Stimulated activated naive CD8-positive, alpha-beta T cell treated with anti-CD3 and anti-CD28 coated beads, Interleukin-15, Interleukin-2, amounts not matched to agents 100 U/mL and 50 U/mL, for 24 hours (primary cell): ENCODE data around the gene PVALB.
A peak's percentile ranks its signal among the peaks of the same experiment; 100 is the strongest.

Experiments used
- ATAC-seq: fragments of 150-1000 bp; cut with Tn5 transposase; one replicate; pipeline ENCODE4 v1.10.0; 2021
- DNase-seq: peaks from one replicate; pipeline ENCODE4 v3.0.0; 2021

The PVALB gene

GRCh38 chr22:36846271-36846670, 29.4 kb upstream of the PVALB start:
- ATAC-seq: no peak
- DNase-seq: no peak

DNA sequence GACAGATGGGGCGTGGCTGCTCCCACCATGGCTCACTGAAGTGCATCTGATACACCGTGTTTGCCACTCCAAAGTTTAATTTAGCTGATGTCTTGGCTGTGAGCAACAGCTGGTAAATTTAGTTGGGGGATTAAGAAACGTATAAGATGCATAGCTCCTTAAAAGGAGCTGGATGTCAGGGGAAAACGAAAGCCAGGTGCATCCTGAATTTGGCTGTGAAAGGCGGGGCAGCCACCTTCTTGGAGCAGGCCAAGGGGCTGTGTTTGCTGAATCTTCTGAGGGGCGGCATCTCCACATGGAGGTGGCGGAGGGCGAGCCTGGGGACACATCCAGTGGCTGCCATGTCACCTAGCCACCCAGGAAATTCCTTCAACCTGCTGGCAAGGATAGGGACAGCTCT, 23.3 kb upstream of the PVALB start:
- no peak for DNase-seq
- ATAC-seq: no peak

GRCh38 chr22:36839356-36840073, 22.7 kb upstream of the PVALB start:
- DNase-seq (no peak), ATAC-seq (peak; percentile 23)

- ATAC-seq (no peak), DNase-seq (no peak)
These were observed 21.5 kb upstream of the PVALB start for GRCh38 chr22:36838119-36839030.

- DNase-seq (no peak), ATAC-seq (no peak)
These were observed 19.1 kb upstream of the PVALB start for GRCh38 chr22:36835903-36836302.

- DNase-seq (no peak), ATAC-seq (no peak)
These were observed 16.2 kb upstream of the PVALB start for GRCh38 chr22:36833073-36833472.

- ATAC-seq (no peak), DNase-seq (no peak)
These were observed 14.9 kb upstream of the PVALB start for GRCh38 chr22:36831717-36832116.

DNA sequence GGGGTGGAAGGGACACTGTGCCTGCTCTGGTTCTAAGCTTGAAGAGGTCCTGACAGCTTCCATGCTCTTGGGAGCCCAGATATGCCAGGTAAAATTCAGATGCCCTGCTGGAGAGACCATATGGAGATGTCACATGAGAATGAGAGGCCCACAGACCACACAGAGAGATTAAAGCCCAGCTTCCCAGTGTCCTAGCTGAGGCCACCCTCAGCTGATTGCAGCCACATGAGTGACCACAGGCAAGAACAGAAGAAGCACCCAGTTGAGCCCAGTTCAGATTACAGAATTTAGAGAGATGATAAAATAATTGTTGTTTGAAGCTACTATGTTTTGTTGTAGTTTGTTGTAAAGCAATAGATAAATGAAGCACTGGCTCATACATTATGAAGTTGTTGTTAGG, 14.4 kb upstream of the PVALB start:
- no peak for DNase-seq
- no peak for ATAC-seq

DNA sequence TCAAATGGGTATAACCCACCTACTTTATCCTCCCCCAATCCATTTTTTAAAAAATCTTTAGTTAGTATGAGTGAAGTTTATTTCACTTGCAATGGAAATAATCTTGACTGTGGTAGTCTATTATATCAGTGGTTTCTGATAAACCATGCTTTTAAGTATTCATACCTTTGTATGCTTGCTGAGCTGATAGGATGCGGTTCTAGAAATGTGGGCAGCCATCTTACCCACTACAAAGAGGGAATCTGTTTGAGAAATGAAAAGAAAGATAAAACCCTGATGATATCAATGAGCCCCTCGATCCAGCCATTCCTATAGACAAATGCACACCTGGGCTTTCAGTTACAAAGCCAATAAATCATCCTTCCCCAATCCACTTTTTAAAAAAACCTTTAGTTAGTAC, 13.8 kb upstream of the PVALB start:
- ATAC-seq (no peak), DNase-seq (no peak)

- ATAC-seq (no peak), DNase-seq (no peak)
These were observed 12.7 kb upstream of the PVALB start for GRCh38 chr22:36829370-36830002.

DNA sequence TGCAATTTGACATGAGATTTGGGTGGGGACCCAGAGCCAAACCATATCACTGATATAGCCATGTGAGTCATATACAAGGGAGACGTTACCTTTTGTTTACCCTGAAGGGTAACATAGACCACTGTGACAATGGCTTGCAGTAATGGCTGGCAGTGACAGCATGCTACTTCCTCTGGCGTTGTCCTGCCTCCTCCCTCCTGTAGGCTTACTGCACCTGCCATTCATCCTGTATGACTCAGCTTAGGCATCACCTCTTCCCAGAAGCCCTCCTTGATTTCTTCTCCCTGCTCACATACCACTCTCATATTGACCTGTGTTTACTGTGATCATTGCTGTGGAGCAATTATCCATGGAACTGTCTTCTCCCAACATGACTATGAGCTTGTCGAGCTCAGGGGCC, 12.0 kb upstream of the PVALB start:
- no peak for ATAC-seq
- DNase-seq: no peak

DNA sequence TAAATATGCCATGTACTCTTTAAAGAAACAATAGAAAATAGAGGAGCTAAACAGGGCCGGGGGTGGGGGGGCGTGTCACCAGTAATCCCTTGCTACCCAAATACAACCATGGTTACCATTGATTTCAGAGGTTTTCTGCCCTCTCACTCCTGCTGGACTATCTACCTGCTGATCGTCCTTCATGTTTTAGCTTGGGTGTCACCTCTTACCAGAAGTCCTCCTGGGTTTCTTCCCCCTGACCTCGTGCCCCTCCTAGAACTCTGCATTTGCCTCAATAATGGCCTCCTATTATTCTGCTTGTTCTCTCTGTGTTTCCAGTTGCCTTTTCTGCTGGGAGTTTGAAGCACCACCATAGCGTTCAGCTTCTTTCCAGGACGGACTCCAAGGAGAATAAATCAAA, 9.4 kb upstream of the PVALB start:
- DNase-seq: no peak
- no peak for ATAC-seq

DNA sequence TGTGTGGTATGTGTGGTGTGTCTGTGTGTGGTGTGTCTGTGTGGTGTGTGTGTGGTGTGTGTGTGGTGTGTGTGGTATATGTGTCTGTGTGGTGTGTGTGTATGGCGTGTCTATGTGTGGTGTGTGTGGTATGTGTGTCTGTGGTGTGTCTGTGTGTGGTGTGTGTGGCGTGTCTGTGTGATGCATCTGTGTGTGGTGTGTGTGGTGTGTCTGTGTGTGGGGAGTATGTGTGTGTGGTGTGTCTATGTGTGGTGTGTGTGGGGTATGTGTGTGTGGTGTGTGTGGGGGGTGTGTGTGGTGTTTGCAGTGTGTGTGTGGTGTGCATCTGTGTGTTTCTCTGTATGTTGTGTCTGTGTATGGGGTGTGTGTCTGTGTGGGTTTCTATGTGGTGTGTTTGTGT, 7.8 kb upstream of the PVALB start:
- no peak for DNase-seq
- ATAC-seq: no peak

DNA sequence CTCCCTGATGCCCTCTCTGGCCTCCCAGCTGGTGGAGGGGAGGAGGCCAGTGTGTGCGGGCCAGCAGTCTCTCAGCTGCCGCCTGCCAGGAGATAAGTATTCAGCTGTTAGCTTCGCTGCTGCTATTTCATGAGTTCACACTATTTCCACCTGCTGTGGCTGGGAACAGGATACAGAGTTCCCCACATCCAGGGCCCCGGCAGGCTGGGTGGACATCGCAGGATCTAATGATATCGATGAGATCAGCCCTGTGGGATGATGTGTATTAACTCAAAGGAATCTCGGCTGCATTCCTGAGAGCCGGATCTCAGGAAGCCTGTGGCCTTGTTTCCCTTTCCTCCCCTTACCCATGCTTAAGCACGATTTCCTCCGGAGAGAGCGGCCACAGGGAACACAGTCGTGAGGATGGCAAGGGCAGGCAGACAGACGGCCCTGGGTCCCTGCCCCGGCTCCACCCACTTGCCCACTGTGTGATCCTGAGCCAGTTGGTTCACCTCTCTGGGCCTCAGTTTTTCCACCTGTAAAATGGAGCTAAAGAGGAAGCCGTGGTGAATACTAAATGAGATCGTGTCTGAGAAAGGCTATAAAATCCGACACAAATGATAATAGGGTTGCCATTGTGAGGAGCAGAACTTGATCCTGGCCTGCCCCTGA, 6.5 kb upstream of the PVALB start:
- DNase-seq (no peak), ATAC-seq (no peak)

DNA sequence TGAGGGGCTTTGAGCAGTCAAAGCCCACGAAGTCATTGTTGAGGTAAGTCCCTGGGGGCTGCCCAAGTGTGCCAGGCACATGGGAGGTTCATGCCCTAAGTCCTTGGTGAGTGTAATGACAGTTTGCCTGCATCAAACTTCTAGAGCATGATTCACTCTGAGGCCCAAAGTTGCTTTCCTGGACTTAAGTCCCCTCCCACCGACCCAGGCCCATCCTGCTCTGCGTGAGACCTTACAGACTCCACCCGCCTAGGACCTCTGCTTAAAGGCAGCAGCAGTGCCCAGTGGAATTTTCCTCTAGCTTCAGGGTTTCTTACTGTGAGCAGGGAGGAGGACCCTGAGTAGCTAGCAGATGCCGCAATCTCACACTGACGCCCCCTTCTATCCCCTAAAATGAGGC, 5.7 kb upstream of the PVALB start:
- no peak for ATAC-seq

GRCh38 chr22:36819112-36819511, 2.3 kb upstream of the PVALB start:
- no peak for DNase-seq
- no peak for ATAC-seq

More for the DNA sequence above, 5.7 kb upstream of the PVALB start:
- no peak for DNase-seq

DNA sequence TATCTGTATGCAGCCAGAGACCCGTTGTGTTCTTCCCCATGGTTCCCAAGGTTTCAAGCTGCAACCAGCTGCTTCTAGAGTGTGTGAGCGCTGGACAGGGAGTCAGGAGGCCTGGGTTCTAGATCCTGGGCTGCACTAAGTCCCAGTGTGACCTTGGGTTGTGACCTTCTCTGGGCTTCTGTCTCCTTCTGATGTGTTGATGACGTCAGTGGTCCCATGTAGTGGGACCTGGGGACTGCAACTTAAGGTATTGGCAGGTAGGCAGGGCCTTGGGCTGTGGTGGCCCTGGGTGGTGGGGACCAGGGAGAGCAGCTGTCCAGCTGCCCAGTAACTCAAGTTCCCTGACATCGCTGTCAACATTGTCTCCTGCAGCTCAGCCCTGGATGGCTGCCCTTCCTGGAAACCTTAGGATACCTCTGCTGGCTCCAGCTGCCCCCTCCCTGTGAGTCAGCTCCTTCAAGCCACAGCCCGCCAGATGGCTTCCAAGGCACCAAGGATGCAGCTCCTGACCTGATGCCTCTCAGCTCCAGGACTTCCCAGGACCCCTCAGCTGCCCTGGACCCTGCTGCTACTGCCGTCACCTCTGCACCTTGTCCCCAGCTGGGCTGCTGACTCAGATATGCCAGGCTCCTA, 1.3 kb upstream of the PVALB start:
- ATAC-seq (no peak), DNase-seq (no peak)

DNA sequence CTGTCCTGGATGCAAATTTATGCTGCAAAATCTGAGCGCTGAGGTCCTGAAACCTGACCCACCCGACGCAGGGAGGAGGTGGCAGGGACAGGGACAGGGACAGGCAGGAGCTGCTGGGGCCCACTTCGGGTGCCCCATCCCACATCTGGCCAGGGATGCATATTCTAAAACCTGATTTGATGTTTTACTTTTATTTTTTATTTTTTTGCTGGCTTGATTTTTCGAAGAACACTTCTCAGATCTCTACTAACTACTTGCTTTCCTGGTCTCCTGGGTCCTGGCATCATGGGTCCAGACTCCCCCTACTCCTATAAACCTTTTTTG, 652 bp upstream of the PVALB start:
- DNase-seq (no peak), ATAC-seq (no peak)

DNA sequence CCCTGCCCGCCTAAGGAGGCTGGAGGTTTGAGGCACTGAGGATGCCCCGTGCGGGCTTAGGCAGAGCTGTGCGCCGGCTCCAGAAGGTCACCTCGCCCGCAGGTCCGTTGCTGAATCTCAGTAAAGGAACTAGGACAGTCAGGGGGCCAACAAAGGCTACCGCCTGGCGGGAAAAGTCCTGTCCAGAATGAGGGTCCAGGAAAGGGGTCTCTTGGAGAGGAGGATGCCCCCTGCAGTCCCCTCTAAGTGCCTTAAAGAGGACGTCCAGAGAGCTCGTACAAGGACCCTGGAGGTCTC, 548 bp downstream of the PVALB start:
- DNase-seq: no peak
- ATAC-seq: no peak

DNA sequence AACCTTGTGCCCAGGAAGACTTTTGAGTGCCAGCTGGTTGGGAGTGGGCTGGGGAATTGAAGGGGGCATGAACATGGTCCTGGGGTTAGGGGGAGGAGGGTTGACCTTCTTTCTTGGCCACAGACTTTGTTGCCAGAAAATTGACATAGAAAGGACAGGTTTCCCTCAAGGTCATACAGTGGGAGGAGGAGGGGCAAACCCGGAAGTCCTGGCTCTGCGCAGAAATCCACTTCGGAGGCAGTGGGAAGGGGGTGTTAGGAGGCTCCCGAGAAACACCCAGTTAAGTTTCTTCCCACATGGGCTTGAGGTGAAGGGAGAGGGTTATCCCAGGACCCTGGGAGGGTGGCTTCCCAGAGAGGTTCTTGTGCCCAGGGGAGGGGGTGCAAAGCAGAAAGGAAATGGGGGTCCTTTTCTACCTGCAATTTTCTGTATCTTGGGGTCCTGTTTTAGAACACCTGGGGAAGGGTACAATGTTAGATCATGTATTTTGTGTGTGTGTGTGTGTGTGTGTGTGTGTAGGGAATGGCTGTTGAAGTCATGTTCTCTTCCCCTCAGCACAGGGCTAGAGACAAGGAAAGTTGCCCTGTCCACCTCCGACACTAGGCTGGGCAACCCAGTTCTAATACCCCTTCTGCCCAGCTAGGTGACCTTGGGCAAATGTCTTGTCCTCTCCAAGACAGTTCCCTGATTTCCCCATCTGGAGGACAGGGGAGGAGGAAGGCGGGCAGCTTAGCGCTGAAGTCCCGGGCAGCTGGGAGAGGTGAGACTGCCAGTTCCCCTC, 1.1 kb downstream of the PVALB start:
- no peak for ATAC-seq
- no peak for DNase-seq

DNA sequence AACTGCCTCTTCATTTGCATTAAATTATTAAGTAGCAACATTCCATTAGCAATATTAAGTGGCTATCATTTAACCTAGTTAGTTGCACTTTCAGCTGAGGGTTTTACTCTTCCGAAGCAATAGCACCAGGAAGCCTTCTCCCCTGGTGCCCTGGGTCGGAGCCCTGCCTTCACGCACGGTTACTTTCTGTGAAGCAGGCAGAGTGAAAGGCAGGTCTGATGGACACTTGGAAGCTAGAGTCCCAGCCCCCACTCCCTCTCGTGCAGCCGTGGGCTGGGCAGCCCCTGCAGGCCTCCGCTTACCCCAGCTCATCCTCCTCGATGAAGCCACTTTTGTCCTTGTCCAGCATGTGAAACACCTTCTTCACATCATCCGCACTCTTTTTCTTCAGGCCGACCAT, 2.0 kb downstream of the PVALB start:
- ATAC-seq: no peak
- no peak for DNase-seq
